ENCODE data around the gene IRF2BPL.

IRF2BPL gene

DNA sequence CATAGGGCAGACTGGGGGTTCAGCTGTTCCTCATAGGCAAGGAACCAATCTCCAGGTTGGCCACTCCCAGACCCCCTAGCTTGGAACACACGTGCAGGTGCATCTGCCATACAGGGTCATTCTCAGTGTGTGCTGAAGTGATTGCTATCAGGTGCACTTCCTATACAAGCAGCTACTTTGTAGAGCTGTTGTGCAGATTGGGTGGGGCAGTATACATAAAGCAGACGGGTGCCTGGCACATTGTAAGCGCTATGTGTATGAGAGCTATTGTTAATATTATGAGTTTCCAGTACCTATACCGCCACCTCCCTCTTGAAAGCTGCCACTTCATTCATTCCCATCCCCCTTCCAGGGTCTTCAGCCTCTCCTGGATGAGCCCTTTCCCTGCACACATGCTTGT, 17.3 kb downstream of the IRF2BPL start:
- H3K9ac ChIP-seq (ENCODE audit: low read length): no peak overlapping the region
- H3K4me3 ChIP-seq (ENCODE audit: low read depth, low read length): no peak overlapping the region
- no peak for DNase-seq
- H2AK5ac ChIP-seq (ENCODE audit: low read length): peak overlapping the region; percentile 17
- H2AFZ ChIP-seq (ENCODE audit: insufficient read depth, low read length, poor library complexity): no peak overlapping the region
- peaks cover 5% of the 10 kb centered on the region for H3K79me2 ChIP-seq (ENCODE audit: control insufficient read depth, insufficient read depth, low read length, poor library complexity)
- H3K79me1 ChIP-seq (ENCODE audit: low read length): peaks cover 25% of the 10 kb centered on the region
- H3K18ac ChIP-seq (ENCODE audit: low read length): no peak overlapping the region
- WGBS (ENCODE audit: extremely low coverage, insufficient coverage, insufficient read length): no CpG with 5 or more reads among the region's 4 CpGs
- H3K14ac ChIP-seq (ENCODE audit: low read length): no peak overlapping the region
- H3K27ac ChIP-seq (ENCODE audit: low read depth, low read length): no peak overlapping the region
- H3K4ac ChIP-seq (ENCODE audit: low read depth, low read length): no peak overlapping the region
- H2BK120ac ChIP-seq (ENCODE audit: insufficient read depth, low read length, poor library complexity): no peak overlapping the region
- no peak overlapping the region for H2BK5ac ChIP-seq (ENCODE audit: low read depth, low read length, poor library complexity)
- no peak overlapping the region for H4K12ac ChIP-seq (ENCODE audit: low read depth, low read length)
- H3K9me3 ChIP-seq (ENCODE audit: insufficient read depth, low read depth, low read length): no peaks in the 10 kb centered on the region
- no peak overlapping the region for H4K8ac ChIP-seq (ENCODE audit: low read depth, low read length)
- no peaks in the 10 kb centered on the region for H3K36me3 ChIP-seq (ENCODE audit: control insufficient read depth in 1 of 2, insufficient read depth in 2 of 2, low read length in 2 of 2)
- H3K4me1 ChIP-seq (ENCODE audit: control insufficient read depth in 1 of 2, insufficient read depth in 2 of 2, low read length in 2 of 2): peaks cover 44 to 45% of the 10 kb centered on the region in 2 experiments
- H4K91ac ChIP-seq (ENCODE audit: low read depth, low read length): peak overlapping the region; percentile 38
- no peak overlapping the region for H2BK12ac ChIP-seq (ENCODE audit: low read length)
- no peaks in the 10 kb centered on the region for H3K27me3 ChIP-seq (ENCODE audit: insufficient read depth, low read length)
- H3K23ac ChIP-seq (ENCODE audit: low read length): no peak overlapping the region
- no peak overlapping the region for H3K4me2 ChIP-seq (ENCODE audit: low read length)

DNA sequence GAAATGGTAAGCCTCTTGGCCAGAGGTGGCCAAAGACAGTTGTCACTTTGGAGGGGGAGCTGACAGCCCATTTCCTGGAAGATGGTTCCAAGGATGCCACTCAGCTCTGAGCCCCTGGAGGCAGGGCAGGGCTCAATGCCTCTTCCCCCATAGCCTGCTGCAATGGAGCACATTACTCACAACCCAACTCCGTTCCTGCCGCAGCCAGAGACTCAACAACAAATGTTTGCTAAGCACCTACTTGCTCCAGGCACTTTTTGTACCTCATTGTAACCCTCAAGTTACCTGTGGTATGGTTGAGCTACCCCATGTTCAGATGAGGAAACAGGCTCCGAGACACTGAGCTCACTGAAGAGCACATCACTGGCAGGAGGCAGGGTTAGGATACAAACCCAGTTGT, 19.5 kb downstream of the IRF2BPL start:
- Histone ChIP-seq H3K27me3 (ENCODE audit: insufficient read depth, low read length) (no peaks in the 10 kb centered on the region), H3K79me2 (ENCODE audit: control insufficient read depth, insufficient read depth, low read length, poor library complexity) (peaks cover 5% of the 10 kb centered on the region), H2AK5ac (ENCODE audit: low read length) (no peak overlapping the region), H2AFZ (ENCODE audit: insufficient read depth, low read length, poor library complexity) (no peak overlapping the region), H4K8ac (ENCODE audit: low read depth, low read length) (no peak overlapping the region), H2BK120ac (ENCODE audit: insufficient read depth, low read length, poor library complexity) (peak overlapping the region; percentile 18), H3K9me3 (ENCODE audit: insufficient read depth, low read depth, low read length) (no peaks in the 10 kb centered on the region), H3K18ac (ENCODE audit: low read length) (no peak overlapping the region), H3K4ac (ENCODE audit: low read depth, low read length) (no peak overlapping the region), H3K14ac (ENCODE audit: low read length) (no peak overlapping the region), H2BK5ac (ENCODE audit: low read depth, low read length, poor library complexity) (no peak overlapping the region), H3K9ac (ENCODE audit: low read length) (no peak overlapping the region), H3K36me3 (ENCODE audit: control insufficient read depth in 1 of 2, insufficient read depth in 2 of 2, low read length in 2 of 2) (no peaks in the 10 kb centered on the region), H3K27ac (ENCODE audit: low read depth, low read length) (no peak overlapping the region), H3K4me3 (ENCODE audit: low read depth, low read length) (no peak overlapping the region), H4K91ac (ENCODE audit: low read depth, low read length) (peak overlapping the region; percentile 33), H3K4me2 (ENCODE audit: low read length) (no peak overlapping the region), H2BK12ac (ENCODE audit: low read length) (peak overlapping the region; percentile 56), H3K23ac (ENCODE audit: low read length) (no peak overlapping the region), H4K12ac (ENCODE audit: low read depth, low read length) (no peak overlapping the region), H3K79me1 (ENCODE audit: low read length) (peaks cover 26% of the 10 kb centered on the region), H3K4me1 (ENCODE audit: control insufficient read depth in 1 of 2, insufficient read depth in 2 of 2, low read length in 2 of 2) (peaks cover 39 to 51% of the 10 kb centered on the region in 2 experiments)
- DNase-seq: peak; percentile 86 to 90
- WGBS (ENCODE audit: extremely low coverage, insufficient coverage, insufficient read length): no CpG with 5 or more reads among the region's 3 CpGs

DNA sequence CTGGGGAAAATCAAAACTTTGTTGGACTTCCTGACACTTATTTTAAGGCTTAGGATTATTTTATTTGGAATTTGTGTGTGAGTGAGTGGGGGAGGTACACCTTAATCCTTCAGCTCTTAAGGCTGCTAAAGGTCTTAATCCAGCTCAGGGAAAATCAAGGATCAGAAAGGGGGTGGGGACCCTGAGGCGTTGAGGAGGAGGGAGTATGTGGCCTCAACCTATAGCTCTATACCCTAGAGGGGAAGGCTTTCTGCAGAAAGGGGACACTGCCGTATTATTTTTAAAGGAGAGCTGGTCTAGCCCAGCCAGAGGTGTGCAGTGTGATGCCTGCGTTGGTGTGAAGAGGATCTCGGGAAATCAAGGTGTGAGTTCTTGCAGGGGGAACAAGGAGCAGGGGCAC, 20.0 kb downstream of the IRF2BPL start:
- WGBS (ENCODE audit: extremely low coverage, insufficient coverage, insufficient read length): no CpG with 5 or more reads among the region's 4 CpGs
- no peaks in the 10 kb centered on the region for H3K9me3 ChIP-seq (ENCODE audit: insufficient read depth, low read depth, low read length)
- H3K23ac ChIP-seq (ENCODE audit: low read length): no peak overlapping the region
- peak overlapping the region; percentile 18 for H2BK120ac ChIP-seq (ENCODE audit: insufficient read depth, low read length, poor library complexity)
- H3K4me1 ChIP-seq (ENCODE audit: control insufficient read depth in 1 of 2, insufficient read depth in 2 of 2, low read length in 2 of 2): peaks cover 39 to 51% of the 10 kb centered on the region in 2 experiments
- peak overlapping the region; percentile 33 for H4K91ac ChIP-seq (ENCODE audit: low read depth, low read length)
- H3K4ac ChIP-seq (ENCODE audit: low read depth, low read length): no peak overlapping the region
- no peak overlapping the region for H2AFZ ChIP-seq (ENCODE audit: insufficient read depth, low read length, poor library complexity)
- peaks cover 3% of the 10 kb centered on the region for H3K79me2 ChIP-seq (ENCODE audit: control insufficient read depth, insufficient read depth, low read length, poor library complexity)
- H3K27ac ChIP-seq (ENCODE audit: low read depth, low read length): no peak overlapping the region
- H4K12ac ChIP-seq (ENCODE audit: low read depth, low read length): no peak overlapping the region
- peaks cover 25% of the 10 kb centered on the region for H3K79me1 ChIP-seq (ENCODE audit: low read length)
- no peak overlapping the region for H2BK5ac ChIP-seq (ENCODE audit: low read depth, low read length, poor library complexity)
- H3K4me2 ChIP-seq (ENCODE audit: low read length): no peak overlapping the region
- H3K18ac ChIP-seq (ENCODE audit: low read length): no peak overlapping the region
- H2BK12ac ChIP-seq (ENCODE audit: low read length): peak overlapping the region; percentile 56
- H3K9ac ChIP-seq (ENCODE audit: low read length): no peak overlapping the region
- no peak for DNase-seq
- no peak overlapping the region for H4K8ac ChIP-seq (ENCODE audit: low read depth, low read length)
- H3K14ac ChIP-seq (ENCODE audit: low read length): no peak overlapping the region
- H3K4me3 ChIP-seq (ENCODE audit: low read depth, low read length): no peak overlapping the region
- no peaks in the 10 kb centered on the region for H3K27me3 ChIP-seq (ENCODE audit: insufficient read depth, low read length)
- H2AK5ac ChIP-seq (ENCODE audit: low read length): no peak overlapping the region
- no peaks in the 10 kb centered on the region for H3K36me3 ChIP-seq (ENCODE audit: control insufficient read depth in 1 of 2, insufficient read depth in 2 of 2, low read length in 2 of 2)

DNA sequence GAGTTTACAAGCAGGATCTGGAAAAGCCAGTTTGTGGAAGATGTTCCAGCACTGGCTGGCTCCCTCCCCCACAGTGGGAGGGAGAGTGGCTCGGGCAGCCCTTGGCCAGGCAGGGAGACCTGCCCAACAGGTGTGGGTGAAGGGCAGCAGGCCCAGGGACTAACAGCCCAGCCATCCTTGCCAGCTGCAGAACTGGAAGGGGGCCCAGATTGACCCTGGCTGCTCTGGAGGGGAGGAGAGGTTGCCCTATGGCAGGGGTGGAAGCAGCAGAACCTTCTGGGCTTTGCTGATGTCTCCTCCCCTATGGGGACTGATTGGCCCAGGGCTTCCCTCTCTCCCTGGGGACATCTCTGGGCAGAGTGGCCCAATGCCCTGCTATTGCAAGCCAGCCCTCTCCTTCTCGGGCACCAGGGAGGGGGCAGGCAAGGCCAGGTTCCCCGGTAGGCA, 20.5 kb downstream of the IRF2BPL start:
- Histone ChIP-seq H3K36me3 (ENCODE audit: control insufficient read depth in 1 of 2, insufficient read depth in 2 of 2, low read length in 2 of 2) (no peaks in the 10 kb centered on the region), H3K27ac (ENCODE audit: low read depth, low read length) (peak overlapping the region; percentile 46), H3K27me3 (ENCODE audit: insufficient read depth, low read length) (no peaks in the 10 kb centered on the region), H3K18ac (ENCODE audit: low read length) (peak overlapping the region; percentile 21), H4K8ac (ENCODE audit: low read depth, low read length) (peak overlapping the region; percentile 2), H3K23ac (ENCODE audit: low read length) (no peak overlapping the region), H3K4me1 (ENCODE audit: control insufficient read depth in 1 of 2, insufficient read depth in 2 of 2, low read length in 2 of 2) (peaks cover 39 to 49% of the 10 kb centered on the region in 2 experiments), H2BK5ac (ENCODE audit: low read depth, low read length, poor library complexity) (peak overlapping the region; percentile 38), H4K12ac (ENCODE audit: low read depth, low read length) (no peak overlapping the region), H3K14ac (ENCODE audit: low read length) (peak overlapping the region; percentile 25), H4K91ac (ENCODE audit: low read depth, low read length) (peak overlapping the region; percentile 34), H3K79me1 (ENCODE audit: low read length) (peaks cover 25% of the 10 kb centered on the region), H2BK120ac (ENCODE audit: insufficient read depth, low read length, poor library complexity) (peak overlapping the region; percentile 8), H3K9me3 (ENCODE audit: insufficient read depth, low read depth, low read length) (no peaks in the 10 kb centered on the region), H3K4ac (ENCODE audit: low read depth, low read length) (no peak overlapping the region), H3K79me2 (ENCODE audit: control insufficient read depth, insufficient read depth, low read length, poor library complexity) (peaks cover 3% of the 10 kb centered on the region), H2AFZ (ENCODE audit: insufficient read depth, low read length, poor library complexity) (no peak overlapping the region), H2AK5ac (ENCODE audit: low read length) (no peak overlapping the region), H3K4me2 (ENCODE audit: low read length) (peak overlapping the region; percentile 40), H2BK12ac (ENCODE audit: low read length) (peak overlapping the region; percentile 19), H3K4me3 (ENCODE audit: low read depth, low read length) (no peak overlapping the region), H3K9ac (ENCODE audit: low read length) (no peak overlapping the region)
- peak; percentile 77 to 93 for DNase-seq
- WGBS (ENCODE audit: extremely low coverage, insufficient coverage, insufficient read length): no CpG with 5 or more reads among the region's 3 CpGs
